ENCODE results near the gene ZSCAN30.

ZSCAN30 gene

DNA sequence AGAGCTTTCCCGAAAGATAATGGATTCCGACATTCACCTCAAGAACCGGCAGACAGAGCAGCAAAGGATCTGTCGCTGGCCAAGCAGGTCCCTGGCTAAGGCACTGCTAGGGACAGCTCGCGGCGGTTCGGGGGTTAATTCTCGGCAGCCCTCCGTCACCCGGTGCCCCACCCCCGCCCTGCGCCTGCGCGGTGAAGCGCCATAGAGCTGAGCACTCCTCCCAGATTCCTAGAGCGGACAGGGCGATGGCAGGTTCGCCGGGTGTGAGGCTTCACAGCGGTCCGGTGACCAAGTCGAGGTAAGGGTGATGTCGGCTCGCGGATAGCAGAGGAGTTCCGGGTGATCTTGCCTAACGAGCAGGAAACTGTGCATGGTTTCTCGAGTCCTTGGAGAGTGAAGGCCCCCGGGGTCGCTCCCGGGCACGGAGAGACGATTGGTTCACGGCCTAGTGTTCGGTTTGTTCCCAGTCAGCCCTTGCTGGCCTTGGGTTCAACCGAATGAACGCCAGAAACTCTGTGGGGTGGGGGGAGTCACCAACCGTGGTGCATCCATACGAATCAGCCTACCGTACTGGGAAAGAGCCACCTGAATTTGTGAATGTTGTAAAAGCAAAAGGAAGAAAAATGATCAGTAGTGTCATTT lies at the start of gene ZSCAN30:
TSS of gene ZSCAN30 (minus strand) at position 136 of the 642 bp plus-strand sequence. CDS start 25,877 bp downstream, outside the sequence.
- peak; percentile 92 to 99 (median 94) for DNase-seq
- intact Hi-C loops (cut with DNase I) = loop anchor here (2.0 kb wide), 2 partner anchors 49 to 55 kb away; partner anchors contain the start of genes ZNF24 and ZNF397

DNA sequence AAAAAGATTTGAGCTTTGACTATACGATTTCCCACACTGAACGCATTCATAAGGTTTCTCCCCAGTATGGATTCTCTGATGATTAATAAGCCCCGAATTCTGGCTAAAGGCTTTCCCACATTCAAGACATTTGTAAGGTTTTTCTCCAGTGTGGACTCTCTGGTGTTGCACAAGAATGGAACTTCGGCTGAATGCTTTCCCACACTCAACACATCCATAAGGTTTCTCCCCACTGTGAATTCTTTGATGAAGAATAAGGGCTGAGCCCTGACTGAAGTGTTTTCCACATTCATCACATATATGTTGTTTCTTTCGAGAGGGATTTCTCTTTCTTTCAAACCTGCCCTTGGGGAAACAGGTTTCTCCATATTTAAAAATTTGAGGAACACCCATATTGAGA lies 47.3 kb upstream of the ZSCAN30 start:
- intact Hi-C loops (cut with DNase I) = no loop called here
- DNase-seq = no peak

DNA sequence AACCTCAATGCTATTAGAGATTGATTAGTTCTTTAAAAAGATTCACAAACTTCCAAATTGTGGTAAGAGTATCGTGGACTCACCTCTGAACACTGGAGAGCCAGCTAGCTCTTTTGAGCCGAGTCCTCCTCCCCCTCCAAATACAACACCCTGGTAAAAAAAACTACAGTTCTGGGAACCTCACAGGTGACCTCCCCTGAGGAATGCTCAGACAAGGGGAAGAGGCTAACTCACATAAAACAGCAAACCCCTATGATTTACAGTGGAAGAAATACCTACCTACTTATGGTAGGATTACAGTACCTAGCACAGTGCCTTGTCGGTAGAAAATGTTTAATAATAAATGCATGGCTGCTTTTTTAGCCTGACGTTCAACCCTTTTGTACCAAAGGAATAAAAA lies 45.8 kb upstream of the ZSCAN30 start:
- intact Hi-C loops (cut with DNase I) = no loop called here

DNA sequence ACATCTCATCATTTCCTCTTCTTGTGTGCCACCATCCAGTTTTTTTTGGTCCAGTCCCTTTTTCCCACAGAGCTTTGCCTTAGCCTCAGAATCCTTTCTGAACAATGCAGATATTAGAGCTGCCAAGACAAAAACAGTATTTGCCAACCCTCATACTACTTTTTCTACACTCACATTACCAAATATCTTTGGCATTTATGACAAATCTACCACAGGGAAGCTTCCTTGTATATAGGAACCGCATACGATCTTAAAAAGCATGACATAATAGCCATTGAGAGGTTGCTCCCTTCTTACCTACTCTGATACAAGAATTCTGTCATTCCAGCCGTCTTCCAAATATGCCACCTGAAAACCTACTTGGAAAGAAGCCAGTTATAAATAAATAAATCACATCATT lies 44.8 kb upstream of the ZSCAN30 start:
- intact Hi-C loops (cut with DNase I) = no loop called here
- no peak for DNase-seq

More for the DNA sequence above, 45.8 kb upstream of the ZSCAN30 start:
- DNase-seq = no peak

DNA sequence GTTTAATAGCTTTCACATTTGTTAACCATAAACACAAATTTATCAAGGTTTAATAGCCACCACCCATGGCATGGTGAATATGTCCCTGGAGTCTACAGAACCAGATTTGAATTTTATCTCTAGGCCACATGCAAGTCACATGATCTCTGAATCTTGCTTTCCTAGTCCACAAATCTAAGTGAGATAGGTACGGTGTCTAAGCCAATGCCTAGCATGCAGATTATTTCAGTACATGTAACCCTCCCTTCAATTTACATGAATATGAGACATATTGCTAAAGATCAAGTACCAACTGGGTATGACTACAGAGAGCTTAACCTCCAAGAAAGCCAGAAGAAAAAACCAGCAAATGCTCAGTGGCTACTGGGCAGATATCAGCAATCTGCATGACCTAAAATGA lies 44.2 kb upstream of the ZSCAN30 start:
- no peak for DNase-seq
- intact Hi-C loops (cut with DNase I) = no loop called here

DNA sequence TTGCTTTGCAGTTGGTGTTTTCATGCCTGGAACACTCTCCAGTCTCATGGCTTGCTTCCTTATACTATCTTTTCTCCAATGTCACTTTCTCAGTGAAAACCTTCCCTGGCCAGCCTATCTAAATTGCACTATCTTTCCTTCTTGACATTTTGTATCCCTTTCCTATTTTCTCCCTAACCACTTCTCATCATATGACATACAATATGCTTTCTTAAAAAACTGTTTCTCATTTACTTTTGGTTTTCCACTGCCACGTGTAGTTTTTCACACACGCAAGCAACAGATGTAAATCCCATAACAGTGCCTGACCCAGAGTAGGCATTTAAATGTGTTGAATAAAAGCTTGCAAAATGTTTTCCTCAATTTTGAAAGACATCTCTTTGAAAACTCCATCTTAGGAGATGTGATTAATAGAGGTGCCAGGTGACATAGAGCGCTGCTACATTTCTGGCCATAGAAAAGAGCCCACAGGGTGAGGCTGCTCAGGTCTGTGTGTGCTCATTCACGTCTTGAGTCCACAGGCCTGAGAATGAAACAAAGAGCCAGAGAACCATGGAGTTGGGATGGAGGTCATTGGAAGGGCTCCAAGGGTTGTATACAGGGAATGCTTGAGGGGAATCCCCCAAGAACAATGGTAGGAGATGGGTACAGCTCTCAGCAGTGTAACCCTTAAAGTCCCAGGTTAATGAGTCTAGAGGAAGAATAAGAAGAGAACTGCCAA lies 41.5 kb upstream of the ZSCAN30 start:
- DNase-seq = no peak
- intact Hi-C loops (cut with DNase I) = no loop called here

DNA sequence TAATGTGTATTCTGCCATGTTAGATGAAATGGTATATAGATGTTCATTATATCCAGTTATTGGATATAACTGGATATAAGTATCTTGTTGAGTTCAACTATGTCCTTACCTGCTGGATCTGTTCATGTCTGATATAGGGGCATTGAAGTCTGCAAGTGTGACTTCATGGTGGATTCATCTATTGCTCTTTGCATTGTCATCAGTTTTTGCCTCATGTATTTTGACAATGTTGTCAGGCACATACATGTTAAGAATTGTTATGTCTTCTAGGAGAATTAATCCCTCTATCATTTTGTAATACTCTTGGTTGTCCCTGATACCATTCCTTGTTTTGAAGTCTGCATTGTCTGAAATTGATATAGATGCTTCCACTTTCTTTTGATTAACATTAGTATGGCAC lies 38.8 kb upstream of the ZSCAN30 start:
- no peak for DNase-seq
- intact Hi-C loops (cut with DNase I) = no loop called here

DNA sequence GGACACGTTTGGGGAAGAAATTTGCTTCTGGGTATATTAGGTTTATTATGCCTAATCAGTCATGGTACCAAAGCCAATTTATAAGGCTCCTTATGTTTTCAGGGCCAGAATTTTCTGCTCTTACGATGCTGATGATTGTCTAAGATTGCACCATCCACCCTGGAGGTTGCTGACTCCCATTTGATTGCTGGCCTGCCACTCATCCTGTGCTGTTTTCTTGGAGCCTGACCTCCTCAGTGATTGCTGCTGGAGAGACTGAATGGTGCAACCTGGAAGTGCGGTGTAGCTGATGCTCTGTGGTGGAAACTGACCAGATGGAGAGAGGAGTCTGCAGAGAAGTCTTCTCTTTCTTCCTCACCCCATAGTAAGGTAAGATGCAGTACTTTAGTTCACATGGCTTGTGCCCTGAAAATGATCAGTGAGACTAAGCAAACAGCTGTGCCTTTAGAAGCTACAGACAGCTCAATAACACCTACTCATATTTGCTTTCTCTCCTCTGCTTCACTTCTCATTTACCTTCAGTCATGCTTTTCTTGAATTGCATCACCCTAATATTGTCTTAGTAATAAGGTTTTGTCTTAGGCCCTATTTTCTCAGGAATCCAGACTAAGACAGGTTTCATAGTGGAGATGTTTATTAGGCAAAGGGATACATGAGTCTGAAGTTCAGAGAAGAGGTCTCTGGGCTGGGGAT lies 36.8 kb upstream of the ZSCAN30 start:
- DNase-seq = no peak
- intact Hi-C loops (cut with DNase I) = no loop called here

DNA sequence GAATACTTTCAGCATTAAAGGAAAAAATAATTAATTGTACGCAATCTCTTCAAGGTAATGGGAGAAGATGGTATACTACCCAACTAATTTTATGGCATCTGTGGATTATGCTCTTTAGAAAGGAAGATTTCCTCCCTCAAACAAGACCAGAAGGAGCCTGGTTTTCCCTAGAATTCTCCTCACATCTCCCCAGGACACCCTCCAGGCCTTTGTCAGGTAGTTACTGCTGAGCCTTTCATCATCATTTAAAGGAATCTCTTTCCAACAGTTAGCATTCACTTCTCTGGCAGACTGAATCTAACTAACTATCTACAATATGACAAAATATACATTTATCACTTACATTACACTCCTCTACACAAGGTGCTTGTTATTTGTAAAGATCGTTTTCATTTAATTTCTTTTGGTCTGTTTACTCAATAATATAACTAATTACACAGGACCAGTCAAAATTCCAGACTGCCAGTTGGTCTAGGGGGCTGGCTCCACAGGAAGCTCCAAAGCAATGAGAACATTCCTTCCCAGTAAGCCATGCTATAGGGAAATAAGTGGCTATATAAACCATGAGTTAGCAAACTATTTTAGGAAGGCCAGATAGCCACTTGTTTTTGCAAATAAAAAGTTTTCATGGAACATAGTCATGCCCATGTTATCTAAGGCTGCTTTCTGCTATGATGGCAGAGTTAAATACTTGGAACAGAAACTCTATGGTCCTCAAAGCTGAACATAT lies 35.1 kb upstream of the ZSCAN30 start:
- no peak for DNase-seq
- intact Hi-C loops (cut with DNase I) = no loop called here

DNA sequence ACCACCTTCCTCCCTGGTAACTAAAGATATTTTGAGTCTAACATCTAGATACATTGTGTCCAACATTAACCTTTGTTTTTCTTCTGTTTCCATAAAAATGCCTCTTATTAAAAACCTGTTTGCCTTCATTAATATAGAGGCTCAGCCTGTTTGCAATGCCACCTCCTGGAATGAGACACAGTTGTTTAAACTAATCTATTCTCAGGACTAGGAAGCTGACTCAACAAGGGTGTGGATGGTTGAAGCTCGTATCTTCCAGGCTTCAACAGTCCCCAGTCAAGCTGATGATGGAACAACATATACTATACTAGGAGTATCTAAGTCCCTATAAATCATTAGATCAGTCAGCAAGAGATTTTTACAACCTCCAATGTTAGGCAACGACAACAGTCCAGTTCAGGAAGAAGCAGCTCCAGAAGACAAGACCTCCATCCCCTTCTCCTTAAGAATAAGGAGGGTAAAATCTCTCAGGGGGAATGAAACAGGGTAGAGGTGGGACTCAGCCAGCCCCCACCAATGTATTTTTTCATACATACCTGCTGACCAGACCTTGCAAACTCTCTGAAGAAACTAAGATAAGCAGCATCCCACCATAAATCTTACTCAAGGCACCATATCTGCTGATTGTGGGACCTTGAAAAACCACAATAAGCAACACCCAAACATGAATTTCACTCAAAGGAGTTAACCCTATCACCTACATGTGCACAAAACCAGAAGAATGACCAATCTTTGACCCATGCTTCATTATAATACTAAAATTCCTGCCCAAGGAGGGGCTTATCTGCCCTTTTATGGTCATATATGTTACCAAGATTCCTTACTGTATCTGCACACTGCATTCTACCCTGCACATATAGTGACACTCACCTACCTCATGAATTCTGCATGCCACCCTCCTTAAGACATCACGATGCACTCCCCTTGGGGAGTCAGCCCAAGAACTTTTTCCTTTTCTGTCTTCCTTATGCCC lies 32.7 kb upstream of the ZSCAN30 start:
- DNase-seq = no peak
- intact Hi-C loops (cut with DNase I) = no loop called here

DNA sequence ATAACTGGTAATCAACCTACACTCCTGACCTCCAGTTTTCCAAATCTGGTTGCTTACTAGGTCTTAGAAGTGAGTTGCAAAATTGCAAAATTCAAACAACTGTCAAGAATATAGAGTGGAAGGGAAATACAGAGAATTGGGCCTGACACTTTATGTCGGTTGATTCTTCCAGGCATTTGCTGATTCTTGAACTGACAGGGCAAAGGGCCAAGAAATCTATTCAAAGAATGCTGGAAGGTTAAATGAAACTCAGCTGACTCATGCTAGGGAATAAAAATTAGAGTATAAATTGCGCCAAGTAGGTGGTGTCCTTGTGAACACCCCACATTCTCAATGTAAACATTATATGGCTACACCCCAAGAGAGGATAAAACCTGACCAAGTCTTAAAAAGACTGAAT lies 21.5 kb upstream of the ZSCAN30 start:
- DNase-seq = no peak
- intact Hi-C loops (cut with DNase I) = no loop called here

DNA sequence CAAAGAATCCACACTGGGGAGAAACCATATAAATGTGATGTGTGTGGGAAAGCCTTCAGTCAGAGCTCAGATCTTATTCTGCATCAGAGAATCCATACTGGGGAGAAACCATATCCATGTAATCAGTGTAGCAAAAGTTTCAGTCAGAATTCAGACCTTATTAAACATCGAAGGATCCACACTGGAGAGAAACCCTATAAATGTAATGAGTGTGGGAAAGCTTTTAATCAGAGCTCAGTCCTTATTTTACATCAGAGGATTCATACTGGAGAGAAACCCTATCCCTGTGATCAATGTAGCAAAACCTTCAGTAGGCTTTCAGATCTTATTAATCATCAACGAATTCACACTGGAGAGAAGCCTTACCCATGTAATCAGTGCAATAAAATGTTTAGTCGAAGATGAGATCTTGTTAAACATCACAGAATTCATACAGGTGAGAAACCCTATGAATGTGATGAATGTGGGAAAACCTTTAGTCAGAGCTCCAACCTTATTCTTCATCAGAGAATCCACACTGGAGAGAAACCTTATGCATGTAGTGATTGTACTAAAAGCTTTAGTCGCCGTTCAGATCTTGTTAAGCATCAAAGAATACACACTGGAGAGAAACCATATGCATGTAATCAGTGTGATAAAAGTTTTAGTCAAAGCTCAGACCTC lies 16.7 kb upstream of the ZSCAN30 start:
- intact Hi-C loops (cut with DNase I) = no loop called here
- DNase-seq = no peak

DNA sequence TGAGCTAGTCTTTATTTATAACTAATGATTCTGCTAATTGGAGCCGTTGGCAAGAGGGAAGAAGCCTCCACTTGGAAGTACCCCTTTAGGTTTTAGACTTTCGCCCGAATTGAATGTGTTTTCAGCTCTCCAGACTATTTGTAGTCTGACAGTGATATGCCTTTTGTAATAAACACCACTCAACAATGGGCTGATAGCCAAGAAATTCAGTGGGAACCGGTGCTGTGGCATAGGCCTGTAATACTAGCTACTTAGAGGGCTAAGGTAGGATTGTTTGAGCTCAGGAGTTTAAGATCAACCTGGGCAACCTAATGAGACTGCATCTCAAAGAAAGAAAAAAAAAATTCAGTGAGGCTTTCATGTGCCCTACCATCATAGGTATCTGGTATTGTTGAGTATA lies 13.6 kb upstream of the ZSCAN30 start:
- intact Hi-C loops (cut with DNase I) = no loop called here
- DNase-seq = no peak

DNA sequence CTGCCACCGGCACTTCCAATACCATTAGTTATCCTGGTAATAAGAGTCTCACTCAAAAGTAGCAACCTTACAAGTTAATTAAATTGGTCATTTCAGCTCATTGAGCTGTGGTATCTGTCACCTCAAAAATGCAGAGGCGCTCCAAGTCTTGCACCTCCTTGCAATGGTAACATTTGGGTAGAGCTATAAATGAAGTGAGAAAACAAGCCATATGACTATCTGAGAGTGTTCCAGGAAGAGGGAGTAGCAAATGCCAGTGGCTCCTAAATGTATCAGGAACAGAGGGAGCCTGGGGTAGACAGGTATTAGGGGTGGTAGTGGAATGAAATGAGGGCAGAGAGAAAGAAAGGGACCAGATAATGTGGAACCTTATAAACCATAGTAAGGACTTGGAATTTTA lies 6.0 kb upstream of the ZSCAN30 start:
- intact Hi-C loops (cut with DNase I) = no loop called here
- DNase-seq = no peak

DNA sequence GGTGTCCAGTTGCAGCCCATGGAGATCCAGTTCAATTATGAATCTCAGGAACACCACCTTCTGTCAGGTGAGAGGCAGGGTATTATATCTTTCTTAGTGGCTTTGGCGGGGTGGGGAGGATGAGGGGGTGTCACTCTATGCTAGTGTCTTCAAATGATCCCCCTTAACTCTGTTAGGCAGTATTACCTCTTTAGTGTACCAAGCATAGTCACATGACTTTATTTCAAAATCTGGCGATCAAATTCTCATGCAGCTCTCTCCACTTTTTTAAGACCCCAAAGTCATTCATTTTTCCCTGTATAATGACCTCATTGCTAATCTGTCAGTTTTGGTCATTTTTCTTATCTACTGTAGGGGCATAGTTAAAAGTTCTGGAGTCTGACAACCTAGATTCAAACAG lies 1.1 kb upstream of the ZSCAN30 start:
- intact Hi-C loops (cut with DNase I) = loop anchor here (2.0 kb wide), 2 partner anchors 50 to 54 kb away; partner anchors contain the start of genes ZNF24 and ZNF397
- DNase-seq = no peak

DNA sequence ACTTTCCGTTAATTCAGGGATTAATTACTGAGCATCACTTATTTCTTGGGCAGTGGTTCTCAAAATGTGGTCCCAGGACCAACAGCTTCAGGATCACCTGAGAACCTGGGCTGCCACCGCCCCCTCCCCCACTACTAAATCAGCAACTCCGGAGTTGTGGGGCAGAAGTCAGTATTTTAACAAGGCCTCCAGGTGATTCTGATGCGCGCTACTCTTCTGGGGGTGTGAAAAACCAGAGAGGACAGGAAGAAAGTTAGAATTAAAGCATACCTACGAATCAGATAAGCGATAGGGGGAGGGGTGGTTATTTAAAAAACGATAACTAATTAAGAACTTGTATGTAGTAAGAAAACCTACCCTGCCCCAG lies 319 bp downstream of the ZSCAN30 start:
- intact Hi-C loops (cut with DNase I) = loop anchor here (2.0 kb wide), 2 partner anchors 49 to 55 kb away; partner anchors contain the start of genes ZNF24 and ZNF397
- DNase-seq = peak in 3 of 10 donors; percentile 15 to 85 (median 25)

DNA sequence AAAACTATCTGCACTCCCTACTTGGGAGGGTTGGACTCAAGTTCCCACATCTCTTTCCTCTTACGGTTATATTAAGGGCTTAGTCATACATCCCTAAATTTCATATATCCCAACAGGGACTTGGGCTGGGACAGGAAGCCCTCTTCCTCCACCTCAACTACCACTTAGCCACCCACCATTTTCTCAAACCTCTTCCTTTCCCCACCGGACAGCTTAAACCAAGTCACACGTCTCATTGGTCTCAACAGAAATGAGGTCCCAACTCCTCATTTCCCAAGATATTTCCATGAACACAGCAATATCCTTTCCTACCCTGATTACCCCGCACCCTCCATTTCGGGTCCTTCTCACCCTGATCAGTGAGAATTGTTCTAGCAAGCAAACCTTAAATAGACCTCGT lies 736 bp downstream of the ZSCAN30 start:
- no peak for DNase-seq
- intact Hi-C loops (cut with DNase I) = no loop called here

DNA sequence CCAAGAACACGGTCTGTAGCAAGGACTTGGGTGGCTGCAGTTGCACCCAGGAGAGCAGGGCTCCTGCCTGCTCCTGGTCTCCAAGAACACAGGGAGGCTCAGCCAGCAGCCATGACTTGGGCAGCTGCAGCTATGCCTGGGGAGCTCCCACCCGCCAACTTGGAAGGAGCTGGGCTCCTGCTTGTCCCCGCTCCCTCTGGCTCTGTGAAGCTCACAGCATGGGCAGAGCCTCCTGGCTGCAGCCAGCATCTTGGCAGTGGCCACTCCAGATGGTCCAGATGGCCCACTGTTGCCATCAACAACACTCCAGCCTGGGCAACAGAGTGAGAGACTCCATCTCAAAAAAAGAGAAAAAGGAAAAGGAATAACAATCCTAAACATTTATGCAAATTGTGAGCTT lies 5.2 kb downstream of the ZSCAN30 start:
- DNase-seq = peak in 1 of 10 donors; percentile 64
- intact Hi-C loops (cut with DNase I) = no loop called here

Data from posterior cingulate gyrus (tissue), 11 donors.